Measurements from ENCODE around the gene RBBP8NL. TPM values are rescaled to one million over a fixed set of nuclear protein-coding genes. Genes with fewer than 3 reads are reported as not detected.

Gene RBBP8NL
- total RNA-seq, 1 experiment from 2014 or later: 39.2 TPM

GRCh38 chr20:62461834-62462233 lies 34.5 kb upstream of the RBBP8NL start:
- H3K27ac Mint-ChIP-seq (ENCODE audit: unreplicated experiment): no peak overlapping the region
- ChIA-PET POLR2A (no interaction called here), CTCF (no interaction called here)
- peaks cover 16% of the 10 kb centered on the region for H3K4me1 ChIP-seq
- H3K27me3 ChIP-seq (replicated peaks; ENCODE audit: control insufficient read depth, insufficient read depth, low read length): no peaks in the 10 kb centered on the region
- no peaks in the 10 kb centered on the region for H3K36me3 Mint-ChIP-seq (ENCODE audit: insufficient read depth, unreplicated experiment)
- intact Hi-C loops (cut with micrococcal nuclease; ENCODE audit: unreplicated experiment): no loop called here
- H3K4me3 Mint-ChIP-seq (ENCODE audit: unreplicated experiment): no peak overlapping the region
- H3K4me3 ChIP-seq (ENCODE audit: low read depth, low read length): no peak overlapping the region
- H3K36me3 ChIP-seq (ENCODE audit: control insufficient read depth, insufficient read depth, low read length): no peaks in the 10 kb centered on the region
- no peaks in the 10 kb centered on the region for H3K4me1 Mint-ChIP-seq (ENCODE audit: low read depth, unreplicated experiment)
- BruUV-seq (replicated peaks): no TSS peak
- H3K9me3 ChIP-seq: no peaks in the 10 kb centered on the region
- H3K9me3 Mint-ChIP-seq (ENCODE audit: unreplicated experiment): no peaks in the 10 kb centered on the region
- TF ChIP-seq CTCF (IDR thresholded peaks at IDR 0.05; ENCODE audit: insufficient read depth in 1 of 2, low read depth in 1 of 2, low read length in 1 of 2, severe bottlenecking in 1 of 2, unreplicated experiment in 1 of 2): no peak
- no peak for DNase-seq
- no peaks in the 10 kb centered on the region for H3K27me3 Mint-ChIP-seq (ENCODE audit: insufficient read depth, unreplicated experiment)

GRCh38 chr20:62461157-62461556 lies 33.8 kb upstream of the RBBP8NL start:
- Histone ChIP-seq H3K4me1 (peaks cover 16% of the 10 kb centered on the region), H3K27me3 (replicated peaks; ENCODE audit: control insufficient read depth, insufficient read depth, low read length) (no peaks in the 10 kb centered on the region), H3K9me3 (no peaks in the 10 kb centered on the region), H3K36me3 (ENCODE audit: control insufficient read depth, insufficient read depth, low read length) (no peaks in the 10 kb centered on the region), H3K4me3 (ENCODE audit: low read depth, low read length) (no peak overlapping the region)
- no peak for DNase-seq
- H3K9me3 Mint-ChIP-seq (ENCODE audit: unreplicated experiment): no peaks in the 10 kb centered on the region
- ChIA-PET POLR2A (no interaction called here), CTCF (no interaction called here)
- H3K27me3 Mint-ChIP-seq (ENCODE audit: insufficient read depth, unreplicated experiment): no peaks in the 10 kb centered on the region
- no peak for TF ChIP-seq CTCF (IDR thresholded peaks at IDR 0.05; ENCODE audit: insufficient read depth in 1 of 2, low read depth in 1 of 2, low read length in 1 of 2, severe bottlenecking in 1 of 2, unreplicated experiment in 1 of 2)
- peaks cover 3% of the 10 kb centered on the region for H3K4me1 Mint-ChIP-seq (ENCODE audit: low read depth, unreplicated experiment)
- H3K27ac Mint-ChIP-seq (ENCODE audit: unreplicated experiment): no peak overlapping the region
- BruUV-seq (replicated peaks): no TSS peak
- intact Hi-C loops (cut with micrococcal nuclease; ENCODE audit: unreplicated experiment): no loop called here
- H3K4me3 Mint-ChIP-seq (ENCODE audit: unreplicated experiment): no peak overlapping the region
- no peaks in the 10 kb centered on the region for H3K36me3 Mint-ChIP-seq (ENCODE audit: insufficient read depth, unreplicated experiment)

GRCh38 chr20:62460678-62461077 lies 33.3 kb upstream of the RBBP8NL start:
- intact Hi-C loops (cut with micrococcal nuclease; ENCODE audit: unreplicated experiment): no loop called here
- no peak for TF ChIP-seq CTCF (IDR thresholded peaks at IDR 0.05; ENCODE audit: insufficient read depth in 1 of 2, low read depth in 1 of 2, low read length in 1 of 2, severe bottlenecking in 1 of 2, unreplicated experiment in 1 of 2)
- ChIA-PET POLR2A (no interaction called here), CTCF (no interaction called here)
- H3K9me3 ChIP-seq: no peaks in the 10 kb centered on the region
- no TSS peak for BruUV-seq (replicated peaks)
- H3K36me3 ChIP-seq (ENCODE audit: control insufficient read depth, insufficient read depth, low read length): no peaks in the 10 kb centered on the region
- no peaks in the 10 kb centered on the region for H3K36me3 Mint-ChIP-seq (ENCODE audit: insufficient read depth, unreplicated experiment)
- no peak for DNase-seq
- no peaks in the 10 kb centered on the region for H3K27me3 Mint-ChIP-seq (ENCODE audit: insufficient read depth, unreplicated experiment)
- H3K9me3 Mint-ChIP-seq (ENCODE audit: unreplicated experiment): no peaks in the 10 kb centered on the region
- peak overlapping the region; percentile 10 for H3K27ac Mint-ChIP-seq (ENCODE audit: unreplicated experiment)
- peaks cover 6% of the 10 kb centered on the region for H3K4me1 Mint-ChIP-seq (ENCODE audit: low read depth, unreplicated experiment)
- H3K4me3 Mint-ChIP-seq (ENCODE audit: unreplicated experiment): no peak overlapping the region
- peaks cover 21% of the 10 kb centered on the region for H3K4me1 ChIP-seq
- H3K4me3 ChIP-seq (ENCODE audit: low read depth, low read length): no peak overlapping the region
- no peaks in the 10 kb centered on the region for H3K27me3 ChIP-seq (replicated peaks; ENCODE audit: control insufficient read depth, insufficient read depth, low read length)
